ENCODE data around the gene ATP8B4.

The ATP8B4 gene, protein sequence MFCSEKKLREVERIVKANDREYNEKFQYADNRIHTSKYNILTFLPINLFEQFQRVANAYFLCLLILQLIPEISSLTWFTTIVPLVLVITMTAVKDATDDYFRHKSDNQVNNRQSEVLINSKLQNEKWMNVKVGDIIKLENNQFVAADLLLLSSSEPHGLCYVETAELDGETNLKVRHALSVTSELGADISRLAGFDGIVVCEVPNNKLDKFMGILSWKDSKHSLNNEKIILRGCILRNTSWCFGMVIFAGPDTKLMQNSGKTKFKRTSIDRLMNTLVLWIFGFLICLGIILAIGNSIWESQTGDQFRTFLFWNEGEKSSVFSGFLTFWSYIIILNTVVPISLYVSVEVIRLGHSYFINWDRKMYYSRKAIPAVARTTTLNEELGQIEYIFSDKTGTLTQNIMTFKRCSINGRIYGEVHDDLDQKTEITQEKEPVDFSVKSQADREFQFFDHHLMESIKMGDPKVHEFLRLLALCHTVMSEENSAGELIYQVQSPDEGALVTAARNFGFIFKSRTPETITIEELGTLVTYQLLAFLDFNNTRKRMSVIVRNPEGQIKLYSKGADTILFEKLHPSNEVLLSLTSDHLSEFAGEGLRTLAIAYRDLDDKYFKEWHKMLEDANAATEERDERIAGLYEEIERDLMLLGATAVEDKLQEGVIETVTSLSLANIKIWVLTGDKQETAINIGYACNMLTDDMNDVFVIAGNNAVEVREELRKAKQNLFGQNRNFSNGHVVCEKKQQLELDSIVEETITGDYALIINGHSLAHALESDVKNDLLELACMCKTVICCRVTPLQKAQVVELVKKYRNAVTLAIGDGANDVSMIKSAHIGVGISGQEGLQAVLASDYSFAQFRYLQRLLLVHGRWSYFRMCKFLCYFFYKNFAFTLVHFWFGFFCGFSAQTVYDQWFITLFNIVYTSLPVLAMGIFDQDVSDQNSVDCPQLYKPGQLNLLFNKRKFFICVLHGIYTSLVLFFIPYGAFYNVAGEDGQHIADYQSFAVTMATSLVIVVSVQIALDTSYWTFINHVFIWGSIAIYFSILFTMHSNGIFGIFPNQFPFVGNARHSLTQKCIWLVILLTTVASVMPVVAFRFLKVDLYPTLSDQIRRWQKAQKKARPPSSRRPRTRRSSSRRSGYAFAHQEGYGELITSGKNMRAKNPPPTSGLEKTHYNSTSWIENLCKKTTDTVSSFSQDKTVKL

GRCh38 chr15:50119063-50120040 is at the start of gene ATP8B4:
TSS of gene ATP8B4 (minus strand) at chr15:50119233. CDS start at chr15:50106966, 12,267 bp downstream.
- no peak for DNase-seq (ENCODE audit: low read depth)
- TF ChIP-seq, protein P1, sequence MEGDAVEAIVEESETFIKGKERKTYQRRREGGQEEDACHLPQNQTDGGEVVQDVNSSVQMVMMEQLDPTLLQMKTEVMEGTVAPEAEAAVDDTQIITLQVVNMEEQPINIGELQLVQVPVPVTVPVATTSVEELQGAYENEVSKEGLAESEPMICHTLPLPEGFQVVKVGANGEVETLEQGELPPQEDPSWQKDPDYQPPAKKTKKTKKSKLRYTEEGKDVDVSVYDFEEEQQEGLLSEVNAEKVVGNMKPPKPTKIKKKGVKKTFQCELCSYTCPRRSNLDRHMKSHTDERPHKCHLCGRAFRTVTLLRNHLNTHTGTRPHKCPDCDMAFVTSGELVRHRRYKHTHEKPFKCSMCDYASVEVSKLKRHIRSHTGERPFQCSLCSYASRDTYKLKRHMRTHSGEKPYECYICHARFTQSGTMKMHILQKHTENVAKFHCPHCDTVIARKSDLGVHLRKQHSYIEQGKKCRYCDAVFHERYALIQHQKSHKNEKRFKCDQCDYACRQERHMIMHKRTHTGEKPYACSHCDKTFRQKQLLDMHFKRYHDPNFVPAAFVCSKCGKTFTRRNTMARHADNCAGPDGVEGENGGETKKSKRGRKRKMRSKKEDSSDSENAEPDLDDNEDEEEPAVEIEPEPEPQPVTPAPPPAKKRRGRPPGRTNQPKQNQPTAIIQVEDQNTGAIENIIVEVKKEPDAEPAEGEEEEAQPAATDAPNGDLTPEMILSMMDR (conservative IDR thresholded peaks at IDR 0.05; ENCODE audit: low read depth, low read length), result no peak
- H3K4me3 ChIP-seq (ENCODE audit: low read depth, low read length), result no peak within 1 kb of the TSS

DNA sequence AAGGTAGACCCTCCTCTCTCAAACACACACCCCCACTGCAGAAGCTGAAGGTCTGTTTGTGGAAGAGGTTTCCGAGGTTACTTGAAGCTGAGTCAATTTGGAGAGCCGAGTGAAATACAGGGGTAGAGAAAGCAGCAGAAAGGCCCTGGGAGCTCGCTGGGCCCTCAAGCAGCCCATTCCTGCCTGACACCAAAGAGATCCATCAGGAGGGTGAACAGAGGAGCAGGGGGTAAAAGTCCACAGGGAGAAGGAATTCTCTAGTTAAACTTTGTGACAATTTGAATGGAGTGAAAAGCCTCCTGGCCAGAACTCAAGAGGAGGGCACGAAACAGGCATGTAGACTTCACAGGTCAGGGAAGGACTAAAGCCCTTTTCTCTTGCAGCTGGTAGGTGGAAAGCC is 49.3 kb upstream of the ATP8B4 start:
- no peak overlapping the region for H3K4me3 ChIP-seq (ENCODE audit: low read depth, low read length)
- DNase-seq (ENCODE audit: low read depth), result no peak
- TF ChIP-seq, protein P1 (conservative IDR thresholded peaks at IDR 0.05; ENCODE audit: low read depth, low read length), result no peak

- TF ChIP-seq, protein P1 (conservative IDR thresholded peaks at IDR 0.05; ENCODE audit: low read depth, low read length), result no peak
- no peak for DNase-seq (ENCODE audit: low read depth)
- H3K4me3 ChIP-seq (ENCODE audit: low read depth, low read length), result no peak overlapping the region
Measured at GRCh38 chr15:50167110-50167509, 48.1 kb upstream of the ATP8B4 start.

GRCh38 chr15:50166216-50166615 is 47.2 kb upstream of the ATP8B4 start:
- H3K4me3 ChIP-seq (ENCODE audit: low read depth, low read length), result no peak overlapping the region
- TF ChIP-seq, protein P1 (conservative IDR thresholded peaks at IDR 0.05; ENCODE audit: low read depth, low read length), result no peak
- peak; percentile 74 for DNase-seq (ENCODE audit: low read depth)

DNA sequence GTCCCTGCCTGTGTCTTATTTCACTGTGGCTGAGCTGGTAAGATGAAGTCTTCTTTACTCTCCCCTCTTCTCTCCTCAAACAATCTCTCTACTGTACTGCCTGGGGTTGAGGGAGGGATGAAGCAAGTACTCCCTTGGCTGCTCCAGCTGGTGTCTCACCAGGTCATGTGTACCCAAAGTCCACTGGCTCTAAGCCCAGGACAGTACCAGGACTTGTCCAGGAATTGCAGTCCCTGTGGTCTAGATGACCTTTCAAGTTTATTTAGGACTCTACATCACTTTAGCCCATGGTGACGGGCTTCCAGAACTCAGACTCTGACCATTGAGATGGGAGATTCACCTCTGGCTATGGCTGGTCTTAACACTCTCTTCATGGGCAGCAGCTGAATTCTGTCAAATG is 45.4 kb upstream of the ATP8B4 start:
- TF ChIP-seq, protein P1 (conservative IDR thresholded peaks at IDR 0.05; ENCODE audit: low read depth, low read length), result no peak
- DNase-seq (ENCODE audit: low read depth), result peak; percentile 28
- no peak overlapping the region for H3K4me3 ChIP-seq (ENCODE audit: low read depth, low read length)

Measured in choroid plexus epithelial cell (primary cell).